Right ventricle myocardium superior (tissue), 1 donor: ENCODE results near the gene MS4A5. TPM values are rescaled to one million over a fixed set of nuclear protein-coding genes. Genes with fewer than 3 reads are reported as not detected.

Experiments used
- ATAC-seq: fragments of 200-7000 bp; cut with Tn5 transposase; one replicate; pipeline ENCODE4 v1.9.1; 2020; ENCODE audit warnings: mild to moderate bottlenecking; ENCODE audit not compliant: poor library complexity
- DNase-seq: peaks from one replicate; pipeline ENCODE4 v3.0.0-alpha.2; 2020
- intact Hi-C: fragments of 100-400 bp; cut with DNase I; formaldehyde crosslinking; loops from one replicate; pipeline ENCODE4 v1.11.2; 2022
- total RNA-seq: library from RNA; stranded (reverse); fragmentation: NEBNext Ultra II Directional; extraction: Animal tissue kit (Norgen Biotek cat#: 25700); gene quantifications from one replicate; pipeline ENCODE4 v1.2.1, GENCODE V29; 2021
- donor health status: DM: no; HTN: yes; CAD: no; lungs with severe emphysema.

The MS4A5 gene
- total RNA-seq, 1 donor from 2014 or later, result not detected

DNA sequence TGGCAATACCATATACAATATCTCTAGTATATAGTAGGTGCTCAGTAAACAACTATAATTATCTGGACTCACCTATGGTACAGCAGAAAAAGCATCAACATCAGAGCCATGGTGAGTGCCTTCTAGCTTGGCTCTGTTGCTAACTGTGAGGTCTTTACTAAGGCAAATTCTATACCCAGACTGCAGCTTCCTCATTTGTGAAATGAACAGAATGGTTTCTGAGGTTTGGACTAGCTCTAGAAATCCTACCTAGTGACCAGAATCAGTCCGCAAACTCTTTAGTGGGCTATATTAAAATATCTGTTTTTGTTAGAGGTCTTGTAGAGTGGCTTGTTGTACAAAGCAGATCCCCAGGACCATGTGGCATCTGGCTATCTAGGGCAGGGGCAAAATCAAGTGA lies 30.0 kb downstream of the MS4A5 start:
- intact Hi-C loops, result no loop called here
- no peak for DNase-seq
- no peak for ATAC-seq

DNA sequence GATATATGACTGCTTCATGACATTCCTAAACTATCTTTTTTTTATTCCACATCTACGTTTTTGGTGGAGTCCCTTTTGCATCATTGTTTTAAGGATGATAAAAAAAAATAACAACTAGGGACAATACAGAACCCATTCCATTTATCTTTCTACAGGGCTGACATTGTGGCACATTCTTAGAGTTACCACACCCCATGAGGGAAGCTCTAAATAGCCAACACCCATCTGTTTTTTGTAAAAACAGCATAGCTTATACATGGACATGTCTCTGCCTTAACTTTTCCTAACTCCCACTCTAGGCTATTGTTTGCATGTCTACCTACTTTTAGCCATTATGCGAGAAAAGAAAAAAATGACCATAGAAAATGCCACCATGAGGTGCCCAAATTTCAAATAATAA lies 39.5 kb downstream of the MS4A5 start:
- ATAC-seq, result no peak
- DNase-seq, result no peak
- intact Hi-C loops, result no loop called here

DNA sequence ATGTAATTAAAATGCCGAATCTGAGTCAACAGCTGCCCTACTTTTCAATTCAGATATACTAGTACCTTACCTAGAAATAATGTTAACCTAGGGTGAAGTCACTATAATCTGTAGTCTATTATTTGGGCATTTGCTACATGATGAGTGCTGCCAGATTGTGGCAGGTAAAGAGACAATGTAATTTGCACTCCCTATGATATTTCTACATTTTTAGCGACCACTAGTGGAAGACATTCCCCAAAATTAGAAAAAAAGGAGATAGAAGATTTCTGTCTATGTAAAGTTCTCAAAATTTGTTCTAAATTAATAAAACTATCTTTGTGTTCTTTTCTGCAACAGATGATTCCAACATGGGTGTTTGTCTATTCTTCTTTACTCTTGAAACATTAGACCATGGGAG lies 40.4 kb downstream of the MS4A5 start:
- intact Hi-C loops, result no loop called here
- DNase-seq (no peak), ATAC-seq (no peak)

DNA sequence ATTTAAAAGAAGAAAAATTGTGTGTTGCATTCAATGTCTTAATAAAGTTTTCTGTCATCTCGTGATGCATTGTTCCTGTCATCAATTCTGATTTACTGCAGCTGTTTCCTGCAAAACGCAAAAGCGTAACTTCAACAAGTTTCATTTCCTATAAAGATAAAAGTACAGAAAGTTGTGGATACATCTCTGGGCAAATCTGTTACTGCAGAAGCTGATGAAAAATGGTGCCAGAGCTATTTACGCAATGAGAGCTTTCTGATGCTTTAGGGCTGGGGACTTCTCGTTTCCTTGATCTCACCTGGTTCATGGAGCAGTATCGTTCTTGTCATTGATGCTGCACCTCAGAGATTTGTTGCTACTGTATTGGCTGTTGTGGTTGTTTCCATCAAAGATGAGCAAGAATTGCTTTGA lies 47.7 kb downstream of the MS4A5 start:
- ATAC-seq (peak; percentile 43), DNase-seq (no peak)
- intact Hi-C loops, result no loop called here

DNA sequence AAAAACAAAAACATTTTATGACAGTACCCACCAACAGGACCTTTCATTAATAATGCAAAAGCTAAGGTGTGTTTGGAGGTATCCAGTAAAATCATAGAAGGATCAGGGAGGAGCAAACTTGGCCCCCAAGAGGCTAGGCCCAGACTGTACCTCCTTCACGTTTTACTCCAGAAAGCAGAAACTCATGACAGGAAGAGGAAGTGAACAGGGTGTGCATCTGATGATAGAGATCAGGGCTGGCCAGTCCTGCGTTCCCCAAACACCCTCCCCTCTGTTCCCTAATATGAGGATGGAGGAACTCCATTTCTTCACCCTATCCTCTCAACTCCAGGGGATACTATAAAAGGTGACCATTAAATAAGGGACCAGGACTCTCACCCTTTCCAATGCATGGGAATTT lies 53.0 kb downstream of the MS4A5 start:
- intact Hi-C loops, result no loop called here
- no peak for DNase-seq
- peak; percentile 56 for ATAC-seq

DNA sequence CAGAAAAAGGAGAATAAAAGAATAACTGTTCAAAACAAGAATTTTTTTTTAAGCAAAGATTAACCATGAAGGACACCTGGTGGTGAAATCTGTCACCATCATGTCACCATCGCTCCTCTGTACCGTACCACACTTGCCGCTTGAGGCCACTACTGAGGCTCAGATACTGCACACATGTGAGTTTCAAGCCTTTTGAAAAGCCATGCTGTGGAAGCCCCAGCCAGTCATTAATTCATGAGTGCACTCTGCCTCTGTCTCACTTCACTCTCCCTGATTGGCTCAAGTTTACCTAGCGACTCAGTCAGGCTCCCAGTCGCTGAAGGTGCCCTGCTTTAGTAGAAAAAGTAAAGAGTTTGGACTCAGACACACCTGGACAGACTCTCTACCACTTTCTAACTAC lies 56.6 kb downstream of the MS4A5 start:
- DNase-seq (no peak), ATAC-seq (no peak)
- intact Hi-C loops, result no loop called here

DNA sequence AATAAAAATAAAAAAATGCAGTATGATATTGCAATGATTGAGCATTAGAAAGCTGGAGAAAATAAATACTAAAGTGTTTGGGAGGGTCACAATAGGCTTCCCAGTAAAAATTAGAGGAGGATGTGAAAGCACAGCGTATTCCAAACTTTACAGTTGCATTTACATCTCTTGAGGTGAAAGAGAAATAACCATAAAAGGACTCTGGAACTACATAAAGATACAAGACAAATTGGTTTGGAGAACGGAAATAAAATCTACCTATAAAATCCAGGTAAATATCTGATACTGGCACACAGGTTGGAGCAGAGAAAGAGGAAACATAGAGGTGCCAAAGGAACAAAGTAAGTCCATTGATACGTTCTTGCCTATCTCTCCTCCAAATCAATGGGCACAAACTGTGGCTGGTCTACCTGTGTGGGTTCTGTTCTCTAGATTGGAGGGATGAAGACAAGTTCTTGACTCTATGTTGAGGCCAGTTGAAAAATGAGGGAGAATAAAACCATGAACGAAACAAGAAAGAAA lies 63.2 kb downstream of the MS4A5 start, which contains the start of gene MS4A12:
MS4A12 (plus strand) TSS at position 291 of the 522 bp plus-strand sequence. CDS start 4,541 bp downstream, outside the sequence.
- no peak for DNase-seq
- intact Hi-C loops, result no loop called here

DNA sequence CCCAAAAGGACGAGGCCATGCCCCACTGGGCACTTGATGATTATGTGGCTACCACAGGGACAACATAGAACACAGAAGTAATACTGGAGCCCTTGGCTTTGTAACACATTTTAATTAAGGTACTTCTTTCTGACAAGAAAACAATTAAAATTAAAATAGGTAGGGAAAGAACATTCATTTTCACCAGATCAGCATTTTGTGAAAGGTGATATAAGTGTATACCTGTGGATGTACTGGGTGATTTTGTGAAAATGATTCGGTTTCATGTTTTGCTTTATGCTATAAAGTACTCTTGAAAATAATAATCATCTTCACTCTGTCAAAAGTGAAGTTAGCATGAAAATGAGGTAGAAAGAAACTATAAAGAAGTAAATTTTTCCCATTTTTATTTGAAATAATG lies 64.1 kb downstream of the MS4A5 start:
- ATAC-seq (no peak), DNase-seq (no peak)
- intact Hi-C loops, result no loop called here

More for the DNA sequence above, 63.2 kb downstream of the MS4A5 start, which contains the start of gene MS4A12:
- no peak for ATAC-seq

Other genes with a start within 250 kb of the MS4A5 start
- gene MS4A6A, start 246.5 kb upstream of the MS4A5 start, total RNA-seq, result 49.6 TPM
- 1.1 TPM for gene MS4A4E, start 186.4 kb upstream of the MS4A5 start, total RNA-seq
- 15.2 TPM for gene MS4A4A, start 148.9 kb upstream of the MS4A5 start, total RNA-seq
- not detected for gene MS4A6E, start 102.3 kb upstream of the MS4A5 start, total RNA-seq
- gene MS4A7, start 51.0 kb upstream of the MS4A5 start, total RNA-seq, result 11.9 TPM
- gene MS4A14, start 33.1 kb upstream of the MS4A5 start, total RNA-seq, result 0.97 TPM
- not detected for gene MS4A1, start 26.3 kb downstream of the MS4A5 start, total RNA-seq
- not detected for gene MS4A12, start 63.2 kb downstream of the MS4A5 start, total RNA-seq
- gene MS4A13, start 85.8 kb downstream of the MS4A5 start, total RNA-seq, result not detected